Measurements from ENCODE around the gene USP21. TPM values are rescaled to one million over a fixed set of nuclear protein-coding genes. Genes with fewer than 3 reads are reported as not detected.

USP21 gene
- polyA plus RNA-seq, 3 donors = 11.0 to 42.8 (median 11.3) TPM

- H3K4me1 ChIP-seq (ENCODE audit: control insufficient read depth in 1 of 2, insufficient read depth in 2 of 2, low read length in 2 of 2) = peaks cover 67 to 75% of the 10 kb centered on the region in 2 donors
- H3K27ac ChIP-seq (ENCODE audit: low read depth in 1 of 2, low read length in 2 of 2) = no peak overlapping the region
- WGBS (ENCODE audit: insufficient coverage) = 88% methylated on average over 1 of the region's 1 CpG
- TF ChIP-seq CTCF (IDR thresholded peaks at IDR 0.05) = peak; percentile 53
- no peak overlapping the region for H3K4me2 ChIP-seq (replicated peaks; ENCODE audit: extremely low read depth, low read length, poor library complexity, severe bottlenecking)
- peak overlapping the region in 3 of 7 donors; percentile 38 to 50 (median 42) for H3K27ac Mint-ChIP-seq
- H3K9me3 Mint-ChIP-seq = no peaks in the 10 kb centered on the region
- no peaks in the 10 kb centered on the region for H3K27me3 ChIP-seq (ENCODE audit: control insufficient read depth in 2 of 2, insufficient read depth in 2 of 2, low read length in 2 of 2)
- peak; percentile 29 to 55 (median 51) for DNase-seq
- H2AFZ ChIP-seq (ENCODE audit: insufficient read depth, low read depth, low read length, poor library complexity, severe bottlenecking) = no peak overlapping the region
- H3K36me3 ChIP-seq (replicated peaks in 1 of 2; ENCODE audit: control insufficient read depth in 1 of 2, insufficient read depth in 2 of 2, low read length in 2 of 2) = peaks cover 3% of the 10 kb centered on the region in 2 donors
- H3K4me1 Mint-ChIP-seq = peaks cover 69% of the 10 kb centered on the region
- no peak overlapping the region for H3K4me3 Mint-ChIP-seq
- H3K36me3 Mint-ChIP-seq = peaks cover 1 to 6% of the 10 kb centered on the region in 2 donors
- no peak overlapping the region for H3K4me3 ChIP-seq (replicated peaks in 1 of 3; ENCODE audit: low read depth in 2 of 3, low read length in 3 of 3)
- H4K20me1 ChIP-seq (ENCODE audit: insufficient read depth, low read length) = no peaks in the 10 kb centered on the region
- no peaks in the 10 kb centered on the region for H3K9me3 ChIP-seq (replicated peaks in 1 of 2; ENCODE audit: control insufficient read depth in 1 of 2, insufficient read depth in 1 of 2, low read length in 2 of 2)
- H3K9ac ChIP-seq (ENCODE audit: insufficient read depth, low read length, poor library complexity, severe bottlenecking) = no peak overlapping the region
- no peaks in the 10 kb centered on the region for H3K27me3 Mint-ChIP-seq (ENCODE audit: low read depth in 3 of 3)
- H3K79me2 ChIP-seq (ENCODE audit: insufficient read depth, low read length) = peaks cover 16% of the 10 kb centered on the region
- intact Hi-C loops (cut with micrococcal nuclease) = no loop called here
These were observed 21.3 kb downstream of the USP21 start for GRCh38 chr1:161180639-161181038.

GRCh38 chr1:161182214-161182613 is 22.9 kb downstream of the USP21 start:
- Histone ChIP-seq H2AFZ (ENCODE audit: insufficient read depth, low read depth, low read length, poor library complexity, severe bottlenecking) (peak overlapping the region; percentile 45), H3K4me2 (replicated peaks; ENCODE audit: extremely low read depth, low read length, poor library complexity, severe bottlenecking) (peak overlapping the region; percentile 50), H3K79me2 (ENCODE audit: insufficient read depth, low read length) (peaks cover under 1% of the 10 kb centered on the region), H3K9me3 (replicated peaks in 1 of 2; ENCODE audit: control insufficient read depth in 1 of 2, insufficient read depth in 1 of 2, low read length in 2 of 2) (no peaks in the 10 kb centered on the region), H3K4me1 (ENCODE audit: control insufficient read depth in 1 of 2, insufficient read depth in 2 of 2, low read length in 2 of 2) (peaks cover 70 to 77% of the 10 kb centered on the region in 2 donors), H3K9ac (ENCODE audit: insufficient read depth, low read length, poor library complexity, severe bottlenecking) (peak overlapping the region; percentile 24), H3K27me3 (ENCODE audit: control insufficient read depth in 2 of 2, insufficient read depth in 2 of 2, low read length in 2 of 2) (no peaks in the 10 kb centered on the region), H3K4me3 (replicated peaks in 1 of 3; ENCODE audit: low read depth in 2 of 3, low read length in 3 of 3) (peak overlapping the region in 1 of 3 experiments; percentile 12), H3K27ac (ENCODE audit: low read depth in 1 of 2, low read length in 2 of 2) (peak overlapping the region; percentile 81 to 86), H3K36me3 (replicated peaks in 1 of 2; ENCODE audit: control insufficient read depth in 1 of 2, insufficient read depth in 2 of 2, low read length in 2 of 2) (no peaks in the 10 kb centered on the region), H4K20me1 (ENCODE audit: insufficient read depth, low read length) (no peaks in the 10 kb centered on the region)
- no peak for TF ChIP-seq CTCF (IDR thresholded peaks at IDR 0.05)
- Mint-ChIP-seq H3K27ac (peak overlapping the region; percentile 79 to 97 (median 92)), H3K36me3 (peaks cover 0 to 3% of the 10 kb centered on the region in 2 donors), H3K9me3 (no peaks in the 10 kb centered on the region), H3K27me3 (ENCODE audit: low read depth in 3 of 3) (peaks cover 0 to 1% (median 0%) of the 10 kb centered on the region in 3 donors), H3K4me3 (peak overlapping the region; percentile 3 to 18), H3K4me1 (peaks cover 72% of the 10 kb centered on the region)
- peak; percentile 73 to 80 (median 76) for DNase-seq
- intact Hi-C loops (cut with micrococcal nuclease) = no loop called here
- no CpG with 5 or more reads among the region's 1 CpG for WGBS (ENCODE audit: insufficient coverage)

Data from CD14-positive monocyte (primary cell).